AML-193 (cell line): ENCODE results near the gene COLGALT1.

Source experiments
- DNase-seq, 2 experiments: peaks; one replicate each; lab custom pipeline; 2025; lab: John Stamatoyannopoulos, UW

Gene COLGALT1

DNA sequence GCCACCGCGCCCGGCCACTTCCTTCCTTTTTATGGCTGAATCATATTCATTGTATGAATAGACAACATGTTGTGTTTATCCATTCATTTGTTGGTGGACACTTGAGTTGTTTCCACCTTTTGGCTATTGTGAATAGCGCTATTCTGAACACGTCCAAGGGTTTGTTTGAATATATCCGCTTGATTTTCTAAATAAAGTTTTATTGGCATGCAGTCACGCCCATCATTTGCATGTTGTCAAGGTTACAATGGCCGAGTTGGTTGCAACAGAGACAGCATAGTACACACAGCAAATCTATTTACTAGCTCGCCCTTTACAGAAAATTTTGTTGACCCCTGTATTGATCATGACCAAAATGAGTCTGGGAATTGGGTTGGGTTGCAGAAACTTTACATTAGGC lies 43.5 kb downstream of the COLGALT1 start:
- no peak for DNase-seq

DNA sequence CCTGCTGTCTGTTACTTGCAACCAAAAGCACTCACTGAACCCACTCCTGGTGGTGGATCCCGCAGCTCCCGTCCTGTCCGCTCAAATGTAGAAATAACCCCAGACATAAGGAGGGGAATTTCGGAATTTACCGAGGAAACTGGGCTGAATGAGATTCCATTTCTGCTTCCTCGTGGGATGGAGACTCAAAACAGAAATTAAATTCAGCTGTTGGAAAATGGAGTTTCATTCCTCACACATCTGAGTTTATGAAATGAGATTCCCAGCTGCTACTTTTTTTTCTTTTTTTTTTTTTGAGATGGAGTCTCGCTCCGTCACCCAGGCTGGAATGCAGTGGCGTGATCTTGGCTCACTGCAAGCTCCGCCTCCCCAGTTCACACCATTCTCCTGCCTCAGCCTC lies 44.3 kb downstream of the COLGALT1 start:
- DNase-seq = no peak

DNA sequence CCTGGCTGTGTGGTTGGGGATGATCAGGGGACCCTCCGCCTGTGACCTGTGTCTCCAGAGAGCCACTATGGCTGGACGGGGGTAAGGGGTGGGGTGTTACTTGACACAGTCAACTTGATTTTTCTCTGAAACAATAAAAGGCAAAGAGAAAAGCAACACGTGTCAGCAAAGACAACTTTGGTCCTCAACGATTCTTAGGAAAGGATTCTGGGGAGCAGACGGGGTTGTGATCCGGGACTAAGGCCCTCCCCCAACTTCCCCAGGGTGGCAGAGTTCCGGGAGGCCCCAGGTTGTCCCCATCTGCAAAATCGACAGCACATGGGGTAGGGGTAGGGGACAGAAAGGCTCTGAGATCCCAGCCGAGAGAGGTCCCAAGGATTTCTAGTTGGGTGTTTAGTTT lies 46.2 kb downstream of the COLGALT1 start:
- DNase-seq = no peak

DNA sequence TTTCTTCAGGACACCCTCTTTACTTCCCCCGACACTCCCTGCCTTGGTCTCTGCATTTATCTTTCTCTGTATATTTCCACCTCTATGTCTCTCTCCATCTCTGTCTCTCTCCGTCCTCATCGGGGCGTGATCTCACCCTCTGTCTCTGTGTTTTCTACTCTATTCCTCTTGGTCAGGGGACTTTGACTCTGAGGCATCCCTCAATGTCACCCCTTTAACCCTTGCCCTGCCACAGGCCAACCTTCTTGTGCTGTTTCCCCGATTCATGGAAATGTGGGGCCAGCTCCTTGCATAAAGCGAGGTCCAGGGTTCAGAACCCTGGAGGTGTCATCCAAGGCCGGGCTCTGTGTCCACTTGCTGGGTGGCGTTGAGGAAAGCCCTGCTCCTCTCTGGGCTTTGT lies 46.8 kb downstream of the COLGALT1 start:
- no peak for DNase-seq

DNA sequence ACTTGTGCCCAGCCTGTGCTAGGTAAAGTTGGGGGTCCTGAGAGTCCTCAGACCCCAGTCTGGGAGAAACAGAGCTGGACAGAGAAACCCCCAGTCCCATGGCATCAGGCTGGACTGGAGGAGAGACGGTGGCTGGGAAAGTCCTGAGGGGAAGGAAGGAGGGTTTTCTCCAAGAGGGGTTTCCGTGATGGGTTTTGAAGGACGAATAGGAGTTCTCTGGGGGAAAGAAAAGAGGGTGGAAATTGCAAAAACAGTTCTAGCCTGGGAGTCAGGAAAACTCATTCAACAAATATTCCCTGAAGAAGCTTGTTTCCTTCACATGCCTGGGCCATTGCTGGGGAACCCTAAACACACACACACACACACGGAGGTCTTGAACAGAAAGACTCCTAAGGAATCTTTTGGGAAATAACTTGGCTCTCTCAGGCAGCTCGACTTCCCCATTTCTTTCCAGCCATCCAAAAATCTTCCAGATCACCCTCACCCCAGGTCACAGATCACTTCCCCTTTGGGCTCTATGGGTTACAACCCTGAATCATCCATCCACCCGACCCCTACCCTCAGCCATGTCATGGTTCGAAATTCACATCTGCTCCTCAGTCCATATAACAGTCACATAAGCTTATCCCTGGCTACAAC lies 47.5 kb downstream of the COLGALT1 start:
- no peak for DNase-seq

DNA sequence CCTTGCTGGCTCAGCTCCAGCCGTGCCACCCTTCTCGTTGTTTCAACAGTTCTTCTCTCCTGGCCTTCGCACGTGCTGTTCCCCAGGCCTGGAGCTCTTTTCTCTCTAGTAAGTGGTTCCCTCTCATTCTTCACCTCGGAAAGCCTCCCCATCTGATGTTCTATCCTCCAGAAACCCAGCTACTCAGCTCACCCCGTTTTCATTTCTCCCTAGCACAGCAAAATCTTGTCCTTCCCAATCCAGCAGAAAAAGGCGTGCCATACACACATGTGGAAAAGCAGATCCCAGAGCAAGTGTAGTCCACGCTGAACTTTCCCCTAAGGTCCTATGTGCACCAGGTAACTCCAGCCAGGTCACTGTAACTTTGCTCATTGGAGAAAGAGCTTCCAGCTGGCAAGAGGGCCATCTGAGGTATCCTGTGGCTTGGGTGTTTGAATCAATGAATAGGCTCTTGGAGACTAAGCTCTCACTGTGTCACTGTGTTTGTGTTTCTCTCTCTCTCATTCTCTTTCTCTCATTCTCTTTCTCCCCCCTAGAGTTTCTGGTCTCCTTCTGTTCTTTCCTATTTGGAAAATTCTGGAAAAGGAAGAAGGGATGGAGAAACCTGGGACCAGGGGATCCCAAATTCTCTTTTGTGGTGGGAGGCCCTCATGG lies 49.0 kb downstream of the COLGALT1 start:
- DNase-seq = no peak

DNA sequence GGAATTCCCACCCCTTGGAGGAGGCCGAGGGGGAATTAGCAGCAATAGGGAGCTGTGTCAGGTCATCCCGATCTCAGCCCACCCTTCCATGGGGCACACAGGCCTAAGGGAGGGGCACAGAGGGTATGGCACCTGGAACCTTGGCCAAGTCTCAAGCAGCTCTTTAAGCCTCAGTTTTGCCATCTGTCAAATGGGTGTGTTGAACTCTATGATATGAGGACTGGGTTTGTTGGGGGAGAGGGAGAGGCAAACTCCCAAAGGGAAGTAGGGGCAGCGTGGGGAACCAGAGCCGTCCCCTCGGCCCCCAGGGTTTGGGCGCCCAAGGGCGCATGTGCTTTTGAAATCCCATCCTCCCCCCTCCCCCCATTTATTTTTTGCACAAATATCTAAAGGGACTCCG lies 49.7 kb downstream of the COLGALT1 start:
- no peak for DNase-seq

DNA sequence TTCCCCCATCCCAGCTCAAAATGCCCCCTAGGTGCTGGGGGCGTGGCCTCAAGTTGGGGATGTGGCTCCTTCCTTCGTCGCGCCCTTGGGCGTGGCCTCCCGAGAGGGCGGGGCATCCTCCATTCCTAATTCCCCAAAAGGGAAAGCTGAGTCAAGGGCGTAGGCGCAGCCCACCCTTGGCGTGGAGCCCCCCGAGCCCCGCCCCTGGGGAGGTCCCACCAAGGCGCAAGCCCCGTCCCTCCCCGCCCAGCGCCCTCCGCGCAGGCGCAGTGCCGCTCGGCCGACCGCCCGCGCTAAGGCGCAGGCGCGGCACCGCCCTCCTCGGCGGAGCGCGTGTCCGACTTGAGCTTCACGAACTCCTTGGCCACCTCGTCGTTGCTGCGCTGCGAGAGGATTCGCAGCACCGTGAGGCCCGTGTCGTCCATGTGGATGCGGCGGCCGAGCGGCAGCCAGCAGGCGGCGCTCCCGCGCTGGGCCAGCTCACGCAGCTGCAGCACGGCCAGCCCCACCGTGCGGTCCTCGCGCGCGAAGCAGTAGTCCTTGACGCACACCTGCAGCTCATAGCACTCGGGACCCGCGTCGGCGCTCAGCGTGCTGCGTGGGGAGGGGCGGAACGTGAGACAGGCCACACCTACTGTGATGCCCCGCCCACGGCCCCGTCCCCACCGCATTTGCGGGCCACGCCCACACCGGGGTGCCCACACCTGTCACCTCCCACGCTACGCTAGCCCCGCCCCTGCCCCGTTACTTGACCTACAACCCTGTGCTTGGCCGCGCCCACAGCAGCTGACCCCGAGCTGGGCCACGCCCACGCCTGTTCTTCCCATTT lies 50.5 kb downstream of the COLGALT1 start:
- peak; percentile 80 to 82 for DNase-seq

DNA sequence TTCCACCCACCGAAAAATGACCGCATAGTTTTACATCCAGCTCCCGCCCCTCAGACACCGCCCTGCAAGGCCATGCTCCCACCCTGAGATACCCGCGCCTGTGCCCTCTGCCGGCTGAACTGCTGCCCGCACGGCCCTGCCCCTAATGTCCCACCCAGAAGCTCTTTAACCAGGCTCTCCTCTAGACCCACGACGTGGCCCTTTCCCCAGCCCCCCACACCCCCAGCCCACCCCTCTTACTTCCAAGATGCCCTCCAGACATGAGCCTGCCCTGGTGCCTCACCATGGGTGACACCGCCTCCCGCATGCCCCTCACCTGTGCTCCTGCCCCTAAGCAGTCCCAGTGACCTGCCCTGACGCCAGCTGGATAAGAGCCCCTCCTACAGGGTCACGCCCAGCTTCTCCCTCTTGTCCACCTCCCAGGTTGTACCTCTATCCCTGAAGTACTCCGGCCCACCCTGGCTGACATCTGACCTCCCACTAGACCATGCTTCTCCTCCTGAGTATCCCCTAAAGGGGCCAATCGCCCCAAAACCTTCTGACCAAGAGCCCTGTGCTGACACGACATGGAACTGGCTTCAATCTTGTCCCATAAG lies 51.2 kb downstream of the COLGALT1 start:
- no peak for DNase-seq

DNA sequence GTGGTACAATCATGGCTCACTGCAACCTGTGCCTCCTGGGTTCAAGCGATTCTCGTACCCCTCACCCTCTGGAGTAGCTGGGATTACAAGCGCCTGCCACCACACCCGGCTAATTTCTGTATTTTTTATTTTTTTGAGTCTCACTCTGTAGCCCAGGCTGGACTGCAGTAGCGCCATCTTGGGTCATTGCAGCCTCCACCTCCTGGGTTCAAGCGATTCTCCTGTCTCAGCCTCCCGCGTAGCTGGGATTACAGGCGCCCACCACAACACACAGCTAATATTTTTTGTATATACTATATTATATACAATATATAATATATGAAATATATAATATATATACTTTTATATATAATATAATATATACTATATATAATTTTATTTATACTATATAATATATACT lies 52.5 kb downstream of the COLGALT1 start:
- no peak for DNase-seq

DNA sequence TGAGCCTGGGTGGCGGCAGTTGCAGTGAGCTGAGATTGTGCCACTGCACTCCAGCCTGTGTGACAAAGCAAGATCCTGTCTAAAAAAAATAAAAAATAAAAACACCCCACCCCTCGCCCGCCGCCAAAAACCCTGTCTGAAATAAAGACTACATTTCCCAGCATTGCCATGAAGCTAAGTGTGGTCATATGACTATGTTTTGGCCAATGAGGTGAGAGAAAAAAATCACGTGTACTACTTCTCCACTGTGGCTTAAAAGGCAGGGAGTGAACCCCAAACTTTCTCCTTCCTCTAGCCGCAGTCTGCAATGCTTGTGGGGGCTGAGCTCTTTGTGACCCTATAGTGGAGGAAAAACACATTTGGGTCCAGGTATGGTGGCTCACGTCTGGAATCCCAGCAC lies 54.9 kb downstream of the COLGALT1 start:
- DNase-seq = peak in 1 of 2 experiments; percentile 24

DNA sequence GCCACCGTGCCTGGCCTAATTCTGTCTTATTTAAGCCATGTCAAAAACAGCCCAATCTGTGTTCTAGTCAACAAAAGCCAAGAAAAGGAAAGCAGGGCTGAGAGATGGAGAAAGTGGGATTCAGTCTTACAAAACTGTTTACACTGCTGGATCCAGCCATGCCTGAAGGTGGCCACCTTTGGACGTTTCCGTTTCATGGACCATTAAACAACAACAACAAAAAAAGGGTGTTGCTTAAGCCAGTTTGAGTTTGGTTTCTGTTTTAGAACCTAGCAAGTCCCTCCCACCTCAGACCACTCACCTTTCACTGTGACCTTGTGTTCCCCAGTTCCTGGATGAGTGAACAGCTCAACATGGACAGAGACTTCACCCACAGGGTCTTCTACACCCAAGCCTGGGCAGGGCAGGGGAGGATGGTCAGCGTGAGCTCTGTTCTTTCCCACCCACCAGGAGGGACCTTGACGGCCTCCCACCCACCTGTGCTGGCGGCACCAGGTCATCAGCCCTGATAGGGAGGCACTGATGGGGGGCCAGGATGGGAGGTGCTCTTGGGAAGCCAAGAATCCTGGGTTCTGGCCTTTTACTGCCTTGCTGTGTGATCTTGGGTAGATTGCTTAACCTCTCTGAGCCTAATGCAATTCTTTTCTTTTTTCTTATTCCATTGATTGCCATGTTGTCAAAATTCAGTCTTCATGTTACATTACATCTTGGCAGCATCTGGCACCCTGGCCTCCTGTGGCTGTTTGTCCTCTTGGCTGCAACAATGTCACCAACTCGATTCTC lies 56.2 kb downstream of the COLGALT1 start:
- no peak for DNase-seq

DNA sequence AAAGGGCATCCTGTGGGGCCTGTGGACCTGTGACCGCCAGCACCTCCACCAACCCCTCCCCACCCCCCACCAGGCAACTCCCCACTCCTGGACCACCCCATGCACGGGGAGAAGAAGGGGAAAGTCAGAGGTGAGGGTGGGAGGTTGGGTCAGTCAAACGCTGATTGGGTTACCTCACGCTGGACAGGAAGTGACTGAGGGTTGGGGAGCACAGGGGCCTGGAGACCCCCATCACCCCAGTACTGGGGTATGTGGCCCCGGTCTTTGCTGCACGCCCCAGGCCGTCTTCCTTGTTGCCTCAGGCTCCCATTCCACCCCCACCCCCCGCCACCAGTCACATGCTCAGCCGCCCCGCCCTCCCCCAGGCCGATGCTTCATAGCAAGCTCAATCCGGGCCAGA lies 59.0 kb downstream of the COLGALT1 start:
- DNase-seq = no peak

DNA sequence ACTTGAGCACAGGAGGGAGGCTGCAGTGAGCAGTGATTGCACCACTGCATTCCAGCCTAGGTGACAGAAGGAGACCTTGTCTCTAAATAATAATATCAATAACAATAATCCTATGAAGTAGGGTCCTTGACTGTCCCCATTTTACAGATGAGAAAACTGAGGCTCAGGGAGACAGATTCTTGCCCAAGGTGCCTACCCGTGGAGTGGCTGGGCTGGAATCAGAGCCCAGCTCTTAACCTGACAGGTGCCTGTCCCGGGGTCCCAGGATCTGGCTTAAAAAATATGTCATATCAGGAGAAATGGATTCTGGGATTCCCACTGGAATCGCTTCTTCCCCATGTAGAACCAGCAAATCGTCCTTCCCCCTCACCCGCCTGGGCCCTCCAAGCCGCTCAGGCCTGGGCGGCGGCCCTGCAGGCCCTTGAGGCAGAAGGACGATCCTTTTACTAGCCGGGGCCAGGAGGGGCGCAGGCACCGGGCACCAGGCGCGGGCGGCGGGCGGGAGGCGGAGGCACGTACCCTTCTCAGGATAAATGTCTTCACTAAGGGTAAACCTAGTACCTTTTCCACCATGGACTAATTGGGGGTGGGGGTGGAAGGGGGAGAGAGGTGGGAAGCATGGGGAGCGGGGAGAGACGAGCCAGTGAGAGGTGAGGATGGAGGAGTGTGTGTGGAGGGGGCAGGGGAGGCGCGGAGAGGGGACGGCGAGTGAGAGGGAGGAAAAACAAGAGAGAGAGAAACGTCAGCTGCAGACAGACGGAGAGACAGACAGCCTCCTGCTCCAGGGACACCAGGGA lies 60.6 kb downstream of the COLGALT1 start:
- no peak for DNase-seq

DNA sequence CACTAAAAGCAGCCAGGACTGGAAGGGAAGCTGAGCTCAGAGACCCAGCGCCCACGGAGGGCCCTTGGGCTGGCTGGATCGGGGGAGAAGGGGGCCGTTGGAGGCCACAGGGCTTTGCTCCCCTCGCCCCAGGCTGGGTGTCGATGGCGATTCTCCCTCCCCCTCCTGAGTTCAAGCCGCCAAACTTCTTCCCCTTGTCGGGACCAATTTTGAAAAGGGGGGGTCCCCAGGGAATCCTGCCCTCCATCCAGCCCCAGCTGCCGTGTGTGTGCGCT lies 61.2 kb downstream of the COLGALT1 start:
- DNase-seq = no peak

DNA sequence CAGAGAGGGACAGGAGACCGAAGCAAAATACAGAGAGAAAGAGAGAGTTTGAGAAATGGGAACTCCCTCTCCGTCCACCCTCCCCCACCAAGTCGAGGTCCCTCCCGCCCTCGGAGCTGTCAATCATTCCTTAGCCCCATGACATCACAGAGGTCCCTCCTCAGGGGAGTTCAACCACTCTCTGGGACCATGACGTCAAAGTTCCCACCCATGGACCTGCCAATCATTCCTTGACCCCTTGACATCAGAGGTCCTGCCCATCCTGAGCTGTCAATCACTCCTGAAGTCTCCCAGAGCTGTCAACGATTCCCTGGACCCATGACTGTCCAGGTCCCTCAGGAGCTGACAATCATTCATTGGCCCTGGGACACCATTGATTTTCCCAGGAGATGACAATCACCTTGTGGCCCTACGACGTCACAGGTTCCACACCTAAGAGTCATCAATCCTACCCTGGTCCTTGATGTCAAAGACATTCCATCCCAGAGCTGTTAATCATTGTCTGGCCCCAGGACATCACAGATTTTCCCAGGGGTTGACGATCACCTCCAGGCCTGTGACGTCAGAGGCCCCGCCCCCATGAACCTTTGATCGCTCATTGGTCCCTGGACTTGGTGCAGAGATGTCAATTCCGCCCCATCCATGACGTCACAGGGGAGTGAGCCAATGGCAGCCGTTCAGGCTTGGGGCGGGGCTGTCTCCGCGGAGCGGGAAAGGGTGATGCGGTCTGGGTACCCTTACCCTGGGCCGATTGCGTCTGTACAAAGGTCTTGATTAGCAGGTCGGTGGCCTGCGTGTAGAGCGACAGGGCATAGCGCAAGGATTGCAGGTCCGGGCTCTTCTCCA lies 61.7 kb downstream of the COLGALT1 start:
- no peak for DNase-seq

DNA sequence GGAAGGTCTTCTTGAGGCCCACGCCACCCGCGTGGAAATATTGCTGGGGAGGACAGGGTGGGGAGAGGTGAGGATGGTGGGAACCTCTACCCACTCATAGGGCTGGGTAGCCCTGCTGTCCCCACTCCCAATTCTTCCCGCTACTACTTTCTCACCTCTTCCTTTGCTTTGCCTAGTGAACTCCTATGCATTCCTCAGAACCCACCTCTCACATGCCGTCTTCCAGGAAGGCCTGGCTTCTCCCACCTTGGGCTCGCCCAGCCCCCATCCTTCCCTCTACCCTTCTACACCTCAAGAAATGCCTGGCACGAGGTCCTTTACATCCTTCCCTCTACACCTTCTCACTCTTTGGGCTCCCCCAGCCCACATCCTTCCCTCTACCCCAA lies 62.4 kb downstream of the COLGALT1 start:
- DNase-seq = no peak

DNA sequence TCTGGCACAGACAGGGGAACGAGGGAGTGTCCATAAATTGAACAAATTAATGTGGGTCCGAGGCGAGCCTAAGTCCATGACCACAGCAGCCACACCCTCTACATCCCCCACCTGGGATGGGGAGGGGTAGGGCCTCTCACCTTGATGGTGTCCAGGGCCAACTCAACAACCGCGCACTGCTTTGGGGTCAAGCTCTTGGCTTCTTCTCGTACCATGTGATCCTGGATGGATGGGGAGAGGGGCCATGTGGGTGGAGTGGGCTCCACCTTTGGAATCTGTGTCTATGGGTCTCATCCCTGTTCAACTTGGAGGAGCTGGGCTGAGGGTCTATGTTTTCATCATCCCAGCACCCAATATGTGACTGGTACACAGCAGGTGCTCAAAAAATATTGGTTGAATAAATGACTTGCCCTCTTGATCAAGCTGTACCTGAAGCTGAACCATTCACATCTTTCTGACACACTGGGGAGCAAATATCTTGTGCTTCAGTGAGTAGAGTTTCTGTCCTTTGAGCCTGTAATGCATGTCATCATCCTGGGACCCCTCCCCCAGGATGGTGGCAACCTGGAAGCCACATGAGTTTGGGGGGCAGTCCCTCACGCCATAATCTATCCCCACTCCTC lies 62.9 kb downstream of the COLGALT1 start:
- no peak for DNase-seq

DNA sequence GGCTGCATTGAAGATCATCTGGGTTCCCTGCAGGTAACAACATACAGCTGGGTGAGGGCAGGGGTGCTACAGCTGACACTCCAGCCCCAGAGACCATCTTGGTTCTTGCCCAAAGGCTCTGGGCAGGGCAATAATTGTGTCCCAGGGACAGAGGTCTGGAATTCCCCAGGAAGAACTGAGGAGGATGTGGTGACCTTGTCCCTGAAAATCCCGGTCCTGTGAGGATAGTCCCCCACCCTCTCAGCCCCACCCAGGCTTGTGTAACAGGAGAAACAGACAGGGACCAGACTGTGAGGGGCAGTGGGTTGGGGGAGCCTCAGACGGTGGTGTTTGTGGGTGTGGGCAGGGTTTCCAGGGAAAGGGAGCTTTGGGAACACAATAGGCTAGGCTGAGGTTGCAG lies 63.5 kb downstream of the COLGALT1 start:
- no peak for DNase-seq

DNA sequence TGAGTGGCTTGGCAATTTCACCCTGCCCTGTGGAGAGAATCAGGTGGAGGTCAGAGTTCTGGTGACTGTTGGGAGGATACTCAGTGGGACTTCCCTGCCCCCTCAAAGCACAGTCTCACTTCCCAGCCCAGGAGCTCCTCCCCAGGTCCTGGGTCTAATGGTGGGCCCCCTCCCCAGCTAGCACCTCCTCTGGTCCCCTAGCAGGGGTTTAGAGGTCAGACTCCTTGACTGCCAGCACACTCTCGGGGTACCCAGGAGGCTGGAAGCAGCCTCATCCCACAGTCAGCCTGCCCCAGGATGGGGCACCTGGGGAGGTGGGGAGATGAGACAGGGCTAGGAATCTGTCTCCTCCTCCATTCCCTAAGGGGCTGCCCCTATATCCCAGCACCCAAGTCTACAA lies 65.2 kb downstream of the COLGALT1 start:
- no peak for DNase-seq
